ENCODE measurements around the gene PDCD4.

The PDCD4 gene

GRCh38 chr10:110825508-110825907 lies 46.2 kb upstream of the PDCD4 start:
- intact Hi-C loops (cut with DNase I; ENCODE audit: low total_unique reads), result no loop called here
- Histone ChIP-seq H3K27me3 (no peaks in the 10 kb centered on the region), H3K36me3 (no peaks in the 10 kb centered on the region), H3K4me1 (peaks cover 0 to 47% (median 39%) of the 10 kb centered on the region in 4 donors), H3K27ac (no peak overlapping the region), H3K9me3 (no peaks in the 10 kb centered on the region), H3K4me3 (no peak overlapping the region)
- DNase-seq, result no peak
- TF ChIP-seq CTCF (IDR thresholded peaks at IDR 0.05), result no peak

- no peak for DNase-seq
- no peak for TF ChIP-seq CTCF (IDR thresholded peaks at IDR 0.05)
- intact Hi-C loops (cut with DNase I; ENCODE audit: low total_unique reads), result no loop called here
- H3K4me1 ChIP-seq, result peaks cover 0 to 28% (median 21%) of the 10 kb centered on the region in 4 donors
- no peaks in the 10 kb centered on the region for H3K9me3 ChIP-seq
- H3K27ac ChIP-seq, result peak overlapping the region; percentile 20 to 52
- no peaks in the 10 kb centered on the region for H3K36me3 ChIP-seq
- H3K27me3 ChIP-seq, result no peaks in the 10 kb centered on the region
- no peak overlapping the region for H3K4me3 ChIP-seq
Measured at GRCh38 chr10:110827410-110827809, 44.3 kb upstream of the PDCD4 start.

GRCh38 chr10:110827875-110828274 lies 43.9 kb upstream of the PDCD4 start:
- Histone ChIP-seq H3K27me3 (no peaks in the 10 kb centered on the region), H3K27ac (peak overlapping the region; percentile 20 to 52)
- intact Hi-C loops (cut with DNase I; ENCODE audit: low total_unique reads), result no loop called here

GRCh38 chr10:110828525-110828924 lies 43.2 kb upstream of the PDCD4 start:
- no peaks in the 10 kb centered on the region for H3K9me3 ChIP-seq
- no peaks in the 10 kb centered on the region for H3K36me3 ChIP-seq
- no peak for TF ChIP-seq CTCF (IDR thresholded peaks at IDR 0.05)
- no peaks in the 10 kb centered on the region for H3K27me3 ChIP-seq
- peak overlapping the region; percentile 20 to 52 for H3K27ac ChIP-seq
- no peak overlapping the region for H3K4me3 ChIP-seq
- no peak for DNase-seq
- intact Hi-C loops (cut with DNase I; ENCODE audit: low total_unique reads), result no loop called here
- H3K4me1 ChIP-seq, result peaks cover 0 to 18% (median 12%) of the 10 kb centered on the region in 4 donors

More at GRCh38 chr10:110827875-110828274, 43.9 kb upstream of the PDCD4 start:
- H3K4me1 ChIP-seq, result peaks cover 0 to 24% (median 17%) of the 10 kb centered on the region in 4 donors
- no peaks in the 10 kb centered on the region for H3K36me3 ChIP-seq
- no peaks in the 10 kb centered on the region for H3K9me3 ChIP-seq
- no peak overlapping the region for H3K4me3 ChIP-seq
- DNase-seq, result no peak
- no peak for TF ChIP-seq CTCF (IDR thresholded peaks at IDR 0.05)

GRCh38 chr10:110829721-110830410 lies 41.9 kb upstream of the PDCD4 start:
- no peaks in the 10 kb centered on the region for H3K36me3 ChIP-seq
- intact Hi-C loops (cut with DNase I; ENCODE audit: low total_unique reads), result no loop called here
- TF ChIP-seq CTCF (IDR thresholded peaks at IDR 0.05), result no peak
- H3K9me3 ChIP-seq, result no peaks in the 10 kb centered on the region
- no peaks in the 10 kb centered on the region for H3K27me3 ChIP-seq
- no peak for DNase-seq
- H3K27ac ChIP-seq, result no peak overlapping the region
- peaks cover 0 to 21% (median 13%) of the 10 kb centered on the region in 4 donors for H3K4me1 ChIP-seq
- H3K4me3 ChIP-seq, result no peak overlapping the region
